SH-SY5Y (cell line): ENCODE data around the gene CSF1R.

Experiments used
- GATA2 ChIP-seq: IDR thresholded peaks from 2 replicates; pipeline ENCODE4 v1.6.1; 2011; ENCODE audit warnings: mild to moderate bottlenecking, low read depth, low read length
- GATA3 ChIP-seq: IDR thresholded peaks from 2 replicates; pipeline ENCODE4 v1.6.1; 2011; ENCODE audit warnings: low read depth, mild to moderate bottlenecking, low read length, moderate library complexity

The CSF1R gene

GRCh38 chr5:150065886-150066285 is 20.5 kb downstream of the CSF1R start:
- TF ChIP-seq GATA3 (no peak), GATA2 (no peak)

- no peak for TF ChIP-seq GATA3
- TF ChIP-seq GATA2: no peak
These were observed 21.0 kb downstream of the CSF1R start for GRCh38 chr5:150065346-150065745.

- no peak for TF ChIP-seq GATA2
- TF ChIP-seq GATA3: no peak
These were observed 21.6 kb downstream of the CSF1R start for GRCh38 chr5:150064681-150065220.

- TF ChIP-seq GATA2 (no peak), GATA3 (no peak)
These were observed 22.7 kb downstream of the CSF1R start for GRCh38 chr5:150063638-150064037.

DNA sequence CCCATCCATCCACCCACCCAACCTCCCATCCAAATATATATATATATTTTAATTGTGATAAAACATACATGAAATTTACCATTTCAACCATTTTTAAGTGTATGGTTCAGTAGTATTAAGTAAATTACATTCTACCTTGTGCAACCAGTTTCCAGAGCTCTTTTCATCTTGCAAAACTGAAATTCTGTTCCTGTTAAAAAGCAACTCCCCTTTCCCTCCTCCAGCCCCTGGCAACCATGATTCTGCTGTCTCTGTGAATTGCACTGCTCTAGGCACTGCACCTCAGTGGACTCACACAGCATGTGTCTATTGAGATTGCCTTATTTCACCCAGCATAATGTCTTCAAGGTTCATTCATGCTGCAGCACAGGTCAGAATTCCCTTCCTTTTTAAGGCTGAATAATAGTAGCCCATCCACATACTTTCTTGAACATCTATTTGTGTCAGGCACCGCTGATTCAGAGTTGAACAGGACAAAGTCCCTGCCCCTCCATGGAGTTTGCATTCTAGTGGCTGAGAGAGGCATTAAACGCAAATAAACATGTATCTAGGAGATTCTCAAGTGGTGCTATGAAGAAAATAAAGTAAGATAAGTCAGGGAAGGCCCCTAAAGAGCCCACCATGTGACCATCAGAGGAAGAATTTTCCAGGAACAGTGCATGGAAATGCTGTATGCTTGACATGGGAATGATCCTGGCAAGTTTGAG is 24.0 kb downstream of the CSF1R start:
- no peak for TF ChIP-seq GATA2
- no peak for TF ChIP-seq GATA3

DNA sequence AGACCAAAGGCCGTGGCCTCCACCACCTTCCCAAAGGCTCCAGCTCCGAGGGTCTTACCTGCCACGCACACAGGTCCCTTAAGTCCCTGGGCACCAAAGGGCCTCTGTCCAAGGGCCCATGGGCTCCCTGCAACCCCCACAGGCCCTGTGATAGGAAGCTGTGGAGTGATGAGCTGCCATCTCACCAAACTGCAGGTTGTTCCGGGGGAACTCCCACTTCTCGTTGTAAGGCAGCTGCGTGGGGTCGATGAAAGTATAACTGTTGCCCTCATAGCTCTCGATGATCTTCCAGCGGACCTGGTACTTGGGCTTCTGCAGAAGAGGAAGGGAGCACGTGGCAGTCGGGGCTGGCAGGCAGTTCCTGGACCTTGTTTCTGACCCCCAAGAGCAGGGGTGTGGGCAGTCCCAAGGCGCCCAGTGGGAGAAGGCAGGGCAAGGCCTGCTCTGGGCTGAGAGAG is 24.8 kb downstream of the CSF1R start:
- TF ChIP-seq GATA2: no peak
- TF ChIP-seq GATA3: no peak

DNA sequence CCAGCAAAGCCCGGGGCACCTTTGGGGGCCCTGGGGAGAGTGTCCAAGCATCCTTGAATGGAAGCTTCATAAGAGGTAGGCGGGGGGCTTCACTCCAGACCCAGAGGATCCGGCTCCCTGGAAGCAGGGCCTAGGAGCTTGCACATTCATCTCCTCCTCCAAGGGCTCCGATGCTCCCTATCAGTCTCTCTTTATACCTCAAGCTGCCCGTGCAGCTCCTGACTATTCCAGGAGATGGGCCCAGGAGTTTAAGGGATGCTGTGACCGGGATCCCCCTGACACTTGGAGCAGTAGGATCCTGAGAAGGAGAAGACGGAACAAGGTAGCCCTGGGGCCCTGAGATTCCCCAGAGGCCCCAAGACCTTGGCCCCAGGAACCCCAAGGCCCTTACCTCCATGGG is 25.9 kb downstream of the CSF1R start:
- TF ChIP-seq GATA3 (no peak), GATA2 (no peak)

- TF ChIP-seq GATA3: no peak
- no peak for TF ChIP-seq GATA2
These were observed 26.7 kb downstream of the CSF1R start for GRCh38 chr5:150059623-150060022.

GRCh38 chr5:150058480-150059126 is 27.8 kb downstream of the CSF1R start:
- TF ChIP-seq GATA3 (no peak), GATA2 (no peak)

DNA sequence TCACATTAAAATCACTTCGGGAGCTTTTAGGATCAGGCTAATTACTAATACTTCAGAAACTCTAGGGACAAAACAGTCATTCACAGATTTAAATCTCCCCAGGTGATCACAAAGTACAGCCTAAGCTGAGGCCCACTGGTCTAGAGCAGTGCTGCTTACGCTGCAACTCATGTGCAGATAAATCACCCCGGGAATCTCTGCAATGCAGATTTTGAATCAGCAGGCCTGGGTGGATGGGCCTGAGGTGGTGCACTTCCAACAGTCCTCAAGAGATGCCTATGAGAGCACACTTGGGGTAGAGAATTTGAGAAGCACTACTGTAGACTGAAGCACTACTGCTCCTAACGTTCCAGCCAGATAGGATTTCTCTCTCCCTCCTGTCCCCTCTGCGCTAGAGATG is 28.4 kb downstream of the CSF1R start:
- TF ChIP-seq GATA3 (no peak), GATA2 (no peak)

DNA sequence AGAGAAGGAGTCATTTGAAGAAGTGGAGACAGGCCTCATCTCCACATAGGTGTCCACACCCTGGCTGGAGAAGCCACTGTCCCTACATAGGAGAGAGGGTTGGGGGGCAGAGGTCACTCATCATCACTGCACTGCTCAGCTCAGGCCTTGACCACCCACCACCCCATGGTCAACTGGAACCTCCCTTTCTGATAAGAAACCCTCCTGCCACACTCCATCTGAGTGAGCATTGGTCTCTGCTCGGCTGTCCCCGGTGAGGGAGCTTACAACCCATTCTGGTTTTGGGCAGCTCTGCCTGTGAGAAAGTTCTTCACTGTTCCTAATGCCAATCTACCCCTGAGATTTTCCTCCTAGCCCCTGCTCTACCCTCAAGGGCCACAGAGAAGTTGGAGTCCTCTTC is 28.8 kb downstream of the CSF1R start:
- TF ChIP-seq GATA3 (no peak), GATA2 (no peak)

DNA sequence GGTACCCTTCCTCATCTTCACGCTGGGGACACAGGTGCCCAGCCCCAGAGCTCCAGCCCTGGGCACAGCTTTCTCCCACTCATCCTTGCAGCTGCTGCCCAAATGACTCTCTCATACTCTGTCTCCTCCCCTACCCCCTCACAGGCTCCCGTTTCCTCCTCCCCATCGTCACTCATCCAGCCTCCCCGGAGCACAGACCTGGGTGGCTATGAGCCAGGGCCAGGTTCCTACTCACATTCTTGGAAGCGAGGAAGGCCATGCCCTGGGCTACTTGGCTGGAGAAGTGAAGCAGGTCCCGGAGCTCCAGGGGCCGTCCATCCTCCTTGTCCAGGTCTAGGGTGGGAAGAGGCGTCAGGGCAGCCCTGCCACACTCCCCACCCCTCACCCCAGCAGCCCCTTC is 29.3 kb downstream of the CSF1R start:
- TF ChIP-seq GATA2 (no peak), GATA3 (no peak)

GRCh38 chr5:150056075-150056443 is 30.3 kb downstream of the CSF1R start:
- TF ChIP-seq GATA3 (no peak), GATA2 (no peak)

DNA sequence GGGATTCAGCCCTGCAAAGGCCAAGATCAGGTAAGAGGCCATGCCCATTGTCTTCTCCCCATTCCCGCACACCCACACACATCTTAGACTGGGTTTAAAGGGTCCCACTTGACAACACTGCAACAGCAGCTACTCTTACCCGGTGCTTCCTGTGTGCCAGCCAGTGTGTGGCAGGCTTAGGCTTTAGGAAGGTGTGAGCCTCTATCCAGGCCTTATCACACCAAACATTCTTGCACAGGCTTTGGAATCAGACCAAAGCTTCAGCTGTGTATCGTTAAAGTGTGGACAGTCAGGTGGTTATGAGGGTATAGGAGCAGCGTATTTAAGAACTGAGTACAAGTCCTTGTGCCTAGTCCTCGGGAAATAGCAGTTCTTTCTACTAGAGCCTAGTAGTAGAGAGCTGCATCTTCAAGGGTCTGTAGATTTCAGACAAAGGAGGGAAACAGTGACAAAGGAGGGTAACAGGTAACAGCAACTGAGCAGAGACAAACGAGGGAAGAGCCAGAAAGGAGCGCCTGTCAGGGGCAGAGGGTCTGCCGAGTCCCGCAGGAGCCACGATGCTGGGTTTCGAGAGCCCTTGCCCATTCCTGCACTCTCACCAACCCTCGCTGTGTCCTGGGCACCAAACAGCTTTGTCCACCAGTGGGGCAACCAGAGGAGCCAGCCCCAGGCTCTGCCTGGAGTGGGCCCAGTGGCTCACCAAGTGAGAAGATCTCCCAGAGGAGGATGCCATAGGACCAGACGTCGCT is 30.9 kb downstream of the CSF1R start:
- TF ChIP-seq GATA2 (no peak), GATA3 (no peak)
